Adipocyte (in vitro differentiated cells): Measurements from ENCODE around the gene ADAMTSL3.
"Not testable (repeated sequence)": the region's sequence is repeated elsewhere in the genome, so short reads cannot be mapped to it uniquely, and the experiment has no call there.

Experiments
- DNase-seq: peaks from one replicate; pipeline ENCODE4 v3.0.0-alpha.2; 2015; ENCODE audit warnings: low read depth
- H3K27me3 ChIP-seq: replicated peaks from 2 replicates; pipeline ENCODE4 v1.7.0; 2013; ENCODE audit warnings: mild to moderate bottlenecking, low read length, moderate library complexity; ENCODE audit not compliant: control insufficient read depth, insufficient read depth
- H3K36me3 ChIP-seq: 2 replicates; pipeline ENCODE4 v1.7.0; 2013; ENCODE audit warnings: low read length, mild to moderate bottlenecking, moderate library complexity; ENCODE audit not compliant: control insufficient read depth, insufficient read depth, severe bottlenecking
- H3K4me1 ChIP-seq: 2 replicates; pipeline ENCODE4 v1.7.0; 2013; ENCODE audit warnings: mild to moderate bottlenecking, low read length, moderate library complexity; ENCODE audit not compliant: control insufficient read depth, insufficient read depth
- H3K4me3 ChIP-seq: 2 replicates; pipeline ENCODE4 v1.7.0; 2013; ENCODE audit warnings: mild to moderate bottlenecking, low read length, moderate library complexity
- H3K9ac ChIP-seq: 2 replicates; pipeline ENCODE4 v1.7.0; 2013; ENCODE audit warnings: mild to moderate bottlenecking, low read length, moderate library complexity
- H3K9me3 ChIP-seq: 2 replicates; pipeline ENCODE4 v1.7.0; 2013; ENCODE audit warnings: mild to moderate bottlenecking, low read length, moderate library complexity; ENCODE audit not compliant: control insufficient read depth

ADAMTSL3 gene

GRCh38 chr15:84086071-84086470 lies 432.1 kb downstream of the ADAMTSL3 start:
- H3K27me3 ChIP-seq, DNase-seq, H3K4me1 ChIP-seq, H3K4me3 ChIP-seq, H3K36me3 ChIP-seq, H3K9ac ChIP-seq, H3K9me3 ChIP-seq: not testable (repeated sequence)
